HG03432 (cell line): ENCODE measurements around the gene RASA2.
"Not testable (repeated sequence)": the region's sequence is repeated elsewhere in the genome, so short reads cannot be mapped to it uniquely, and the experiment has no call there.

Experiments used
- ATAC-seq: cut with Tn5 transposase; IDR thresholded peaks from one replicate; pipeline ENCODE4 v1.9.1; 2021; ENCODE audit warnings: mild to moderate bottlenecking, moderate library complexity; ENCODE audit not compliant: unreplicated experiment

The RASA2 gene

GRCh38 chr3:141455603-141456300 lies 31.1 kb upstream of the RASA2 start:
- no peak for ATAC-seq

- ATAC-seq = no peak
These were observed 30.6 kb upstream of the RASA2 start for GRCh38 chr3:141456301-141456625.

GRCh38 chr3:141457624-141458236 lies 29.1 kb upstream of the RASA2 start:
- no peak for ATAC-seq

- ATAC-seq = no peak
These were observed 27.8 kb upstream of the RASA2 start for GRCh38 chr3:141459008-141459407.

- peak; percentile 90 for ATAC-seq
These were observed 26.6 kb upstream of the RASA2 start for GRCh38 chr3:141460097-141460704.

GRCh38 chr3:141462176-141462859 lies 24.5 kb upstream of the RASA2 start:
- ATAC-seq = no peak

- ATAC-seq = no peak
These were observed 21.6 kb upstream of the RASA2 start for GRCh38 chr3:141465221-141465620.

GRCh38 chr3:141466633-141467169 lies 20.1 kb upstream of the RASA2 start:
- ATAC-seq = no peak

- ATAC-seq = no peak
These were observed 17.1 kb upstream of the RASA2 start for GRCh38 chr3:141469720-141470119.

- ATAC-seq = no peak
These were observed 15.7 kb upstream of the RASA2 start for GRCh38 chr3:141471160-141471559.

- ATAC-seq = no peak
These were observed 10.8 kb upstream of the RASA2 start for GRCh38 chr3:141476033-141476432.

GRCh38 chr3:141477224-141477623 lies 9.6 kb upstream of the RASA2 start:
- ATAC-seq = no peak

- no peak for ATAC-seq
These were observed 8.7 kb upstream of the RASA2 start for GRCh38 chr3:141478139-141478538.

GRCh38 chr3:141478840-141479239 lies 8.0 kb upstream of the RASA2 start:
- ATAC-seq = not testable (repeated sequence)

- ATAC-seq = no peak
These were observed 4.4 kb upstream of the RASA2 start for GRCh38 chr3:141482245-141482922.

- ATAC-seq = no peak
These were observed 2.0 kb upstream of the RASA2 start for GRCh38 chr3:141484701-141485287.

- ATAC-seq = no peak
These were observed 959 bp upstream of the RASA2 start for GRCh38 chr3:141485641-141486495.

GRCh38 chr3:141486496-141486745 lies 406 bp upstream of the RASA2 start:
- no peak for ATAC-seq

- peak; percentile 79 for ATAC-seq
These were observed 860 bp downstream of the RASA2 start for GRCh38 chr3:141487521-141488252.
